Naive thymus-derived CD8-positive, alpha-beta T cell (primary cell): ENCODE results near the gene PCNX2. TPM values are rescaled to one million over a fixed set of nuclear protein-coding genes. Genes with fewer than 3 reads are reported as not detected.

Experiments used
- ATAC-seq, 2 donors: fragments of 150-1000 bp; cut with Tn5 transposase in 1 of 2; sonication (Bioruptor Pico), chemical (Tn5 transposase) in 1 of 2; 1 replicate in 1 of 2; 2 replicates in 1 of 2; pipeline ENCODE4 v1.10.0; 2021; ENCODE audit warnings: mild to moderate bottlenecking in 2 of 2, moderate library complexity in 2 of 2
- POLR2A ChIA-PET: fragments of 350-600 bp; sonication (Branson Sonifier 250); formaldehyde crosslinking; loops from one replicate; lab custom pipeline; 2021; ENCODE audit warnings: antibody characterized with exemption; lab: Charles Lee
- DNase-seq, 10 donors: peaks; one replicate each; pipeline versions ENCODE4 v3.0.0 to v3.0.0-alpha.2; 2020 to 2022
- H3K27ac Mint-ChIP-seq, 10 donors: one replicate each; pipeline ENCODE4 v1.8.0; 2020 to 2022; ENCODE audit warnings: mild to moderate bottlenecking in 10 of 10, mixed read lengths in 10 of 10, moderate library complexity in 4 of 10, inconsistent platforms in 1 of 10
- H3K27me3 Mint-ChIP-seq, 5 donors: one replicate each; pipeline ENCODE4 v1.8.0; 2021 to 2022; ENCODE audit warnings: mixed read lengths in 5 of 5
- H3K36me3 Mint-ChIP-seq, 3 donors: one replicate each; pipeline ENCODE4 v1.8.0; 2020 to 2022; ENCODE audit warnings: mixed read lengths in 3 of 3, mild to moderate bottlenecking in 2 of 3, inconsistent platforms in 1 of 3
- H3K4me1 Mint-ChIP-seq, 4 donors: one replicate each; pipeline ENCODE4 v1.8.0; 2021 to 2022; ENCODE audit warnings: mixed read lengths in 4 of 4
- H3K4me3 Mint-ChIP-seq, 10 donors: one replicate each; pipeline ENCODE4 v1.8.0; 2020 to 2022; ENCODE audit warnings: mild to moderate bottlenecking in 10 of 10, mixed read lengths in 10 of 10, moderate library complexity in 6 of 10, inconsistent platforms in 1 of 10
- H3K9me3 Mint-ChIP-seq, 9 donors: one replicate each; pipeline ENCODE4 v1.8.0; 2020 to 2022; ENCODE audit warnings: mixed read lengths in 9 of 9, mild to moderate bottlenecking in 3 of 9, inconsistent platforms in 1 of 9, moderate library complexity in 1 of 9
- polyA plus RNA-seq, 3 donors: library from polyadenylated mRNA; unstranded; fragments of 300-500 nt; fragmentation: Illumina TruSeq; gene quantifications; one replicate each; pipeline ENCODE4 v1.2.3, GENCODE V29; 2021
- total RNA-seq, 8 experiments: library from RNA in 2 of 8; stranded (reverse) in 2 of 8; gene quantifications; one replicate each; pipeline ENCODE4 v1.2.3 and lab custom pipeline; 2021 to 2026

Gene PCNX2
- total and polyA plus RNA-seq, 5 experiments from 2014 or later: 2.2 to 54.8 (median 6.9) TPM

DNA sequence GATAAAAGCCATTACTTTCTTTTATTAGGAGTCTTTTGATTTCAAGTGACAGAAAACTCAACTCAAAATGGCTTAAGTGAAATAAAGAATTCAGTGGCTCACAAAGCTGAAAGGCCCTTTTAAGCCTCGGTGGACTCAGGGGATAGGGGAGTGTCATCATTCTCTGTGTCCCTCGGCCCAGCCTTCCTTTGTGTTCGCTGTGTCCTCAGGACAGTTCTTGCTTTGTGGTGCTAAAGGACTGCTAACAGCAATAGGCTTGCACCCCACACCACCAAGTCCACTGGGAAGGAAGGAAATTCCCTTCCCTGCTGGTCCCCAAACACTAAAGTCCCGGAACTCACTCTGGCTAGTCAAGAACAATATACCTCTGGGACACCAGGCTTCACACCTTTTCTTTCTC, 216.0 kb downstream of the PCNX2 start:
- POLR2A ChIA-PET: no interaction called here
- DNase-seq (no peak), ATAC-seq (no peak)
- Mint-ChIP-seq H3K4me3 (no peak overlapping the region), H3K27me3 (no peaks in the 10 kb centered on the region), H3K9me3 (peaks cover 0 to 15% (median 4%) of the 10 kb centered on the region in 9 donors), H3K36me3 (peaks cover 15 to 21% (median 20%) of the 10 kb centered on the region in 3 donors), H3K4me1 (no peaks in the 10 kb centered on the region), H3K27ac (no peak overlapping the region)

DNA sequence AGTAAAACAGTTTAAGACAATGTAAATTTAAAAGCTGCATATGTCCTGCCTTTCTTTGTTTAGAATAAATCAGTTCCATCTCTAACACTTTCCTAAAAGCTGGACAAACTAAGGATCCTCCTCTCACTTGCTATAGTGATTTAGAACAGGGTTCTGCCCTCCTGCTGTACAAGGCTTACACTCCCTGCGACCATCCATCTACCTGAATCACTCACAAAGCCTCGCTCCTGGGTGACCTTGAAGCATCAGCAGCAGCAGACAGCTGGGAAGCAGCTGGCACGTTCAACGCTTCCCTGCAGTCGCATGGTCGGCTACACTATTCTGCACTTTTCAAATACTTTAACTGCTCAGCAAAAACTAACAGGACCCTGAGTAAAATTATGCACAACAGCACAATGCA, 217.1 kb downstream of the PCNX2 start:
- no peaks in the 10 kb centered on the region for H3K27me3 Mint-ChIP-seq
- H3K9me3 Mint-ChIP-seq: peaks cover 0 to 15% (median 4%) of the 10 kb centered on the region in 9 donors
- DNase-seq: no peak
- no peak overlapping the region for H3K4me3 Mint-ChIP-seq
- no peak for ATAC-seq
- POLR2A ChIA-PET: no interaction called here
- no peak overlapping the region for H3K27ac Mint-ChIP-seq
- H3K36me3 Mint-ChIP-seq: peaks cover 16 to 18% (median 18%) of the 10 kb centered on the region in 3 donors
- no peaks in the 10 kb centered on the region for H3K4me1 Mint-ChIP-seq

- H3K9me3 Mint-ChIP-seq: peaks cover 0 to 32% (median 12%) of the 10 kb centered on the region in 9 donors
- no peak overlapping the region for H3K27ac Mint-ChIP-seq
- ATAC-seq: no peak
- POLR2A ChIA-PET: no interaction called here
- peaks cover 11 to 23% (median 23%) of the 10 kb centered on the region in 3 donors for H3K36me3 Mint-ChIP-seq
- H3K27me3 Mint-ChIP-seq: no peaks in the 10 kb centered on the region
- DNase-seq: no peak
- no peaks in the 10 kb centered on the region for H3K4me1 Mint-ChIP-seq
- H3K4me3 Mint-ChIP-seq: no peak overlapping the region
These were observed 219.6 kb downstream of the PCNX2 start for GRCh38 chr1:233075915-233076295.

- H3K9me3 Mint-ChIP-seq: peaks cover 0 to 2% (median 0%) of the 10 kb centered on the region in 9 donors
- DNase-seq: no peak
These were observed 229.4 kb downstream of the PCNX2 start for GRCh38 chr1:233066087-233066486.

GRCh38 chr1:233065685-233066084, 229.8 kb downstream of the PCNX2 start:
- Mint-ChIP-seq H3K4me3 (no peak overlapping the region), H3K27ac (no peak overlapping the region), H3K4me1 (no peaks in the 10 kb centered on the region), H3K27me3 (no peaks in the 10 kb centered on the region), H3K36me3 (peaks cover 4 to 41% (median 31%) of the 10 kb centered on the region in 3 donors), H3K9me3 (peaks cover 0 to 2% (median 0%) of the 10 kb centered on the region in 9 donors)
- DNase-seq (no peak), ATAC-seq (no peak)
- POLR2A ChIA-PET: no interaction called here

More at GRCh38 chr1:233066087-233066486, 229.4 kb downstream of the PCNX2 start:
- H3K27ac Mint-ChIP-seq: no peak overlapping the region
- H3K36me3 Mint-ChIP-seq: peaks cover 4 to 41% (median 31%) of the 10 kb centered on the region in 3 donors
- POLR2A ChIA-PET: no interaction called here
- ATAC-seq: no peak
- no peak overlapping the region for H3K4me3 Mint-ChIP-seq
- no peaks in the 10 kb centered on the region for H3K27me3 Mint-ChIP-seq
- H3K4me1 Mint-ChIP-seq: no peaks in the 10 kb centered on the region

DNA sequence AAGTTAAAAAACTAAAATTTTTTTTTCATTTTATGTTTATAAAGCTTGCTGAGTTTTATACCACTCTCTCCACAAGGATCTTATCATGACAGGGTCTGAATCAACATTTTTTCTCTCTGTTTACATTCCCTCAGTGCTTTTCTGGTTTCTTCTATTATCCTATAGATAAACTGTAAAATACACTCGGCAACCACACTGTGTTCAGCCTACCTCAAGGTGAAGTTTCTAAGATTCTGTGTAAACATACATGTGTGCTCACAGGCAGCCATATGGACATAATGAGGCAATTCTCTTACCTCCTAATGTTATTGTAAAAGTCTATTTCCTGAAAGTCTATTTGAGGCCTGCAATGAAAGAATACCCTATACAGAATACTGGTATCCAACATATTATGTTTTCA, 230.5 kb downstream of the PCNX2 start:
- Mint-ChIP-seq H3K9me3 (peaks cover 0 to 2% (median 0%) of the 10 kb centered on the region in 9 donors), H3K36me3 (peaks cover 4 to 42% (median 31%) of the 10 kb centered on the region in 3 donors), H3K4me3 (no peak overlapping the region), H3K27me3 (no peaks in the 10 kb centered on the region), H3K27ac (no peak overlapping the region), H3K4me1 (no peaks in the 10 kb centered on the region)
- POLR2A ChIA-PET: no interaction called here
- DNase-seq: no peak
- ATAC-seq: no peak

DNA sequence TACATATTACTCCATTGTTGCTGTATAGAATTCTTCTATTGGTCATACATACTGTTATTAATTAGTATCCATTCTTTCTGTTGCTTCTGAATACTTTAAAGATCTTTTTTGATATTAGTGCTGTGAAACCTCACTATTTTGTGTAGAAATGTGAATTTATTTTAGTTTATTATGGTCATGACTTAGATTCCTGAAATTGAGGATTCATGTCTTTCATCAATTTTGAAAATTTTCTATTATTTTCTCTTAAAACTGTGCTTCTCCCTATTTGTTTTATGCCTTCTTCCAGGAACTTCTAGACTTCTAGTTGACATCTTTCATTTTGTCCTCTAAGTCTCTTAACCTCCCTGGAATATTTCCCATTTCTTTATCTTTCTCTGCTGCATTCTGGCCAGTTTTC, 232.1 kb downstream of the PCNX2 start:
- H3K4me3 Mint-ChIP-seq: no peak overlapping the region
- no peak for DNase-seq
- H3K9me3 Mint-ChIP-seq: peaks cover 0 to 2% (median 0%) of the 10 kb centered on the region in 9 donors
- POLR2A ChIA-PET: no interaction called here
- H3K27ac Mint-ChIP-seq: no peak overlapping the region
- H3K27me3 Mint-ChIP-seq: no peaks in the 10 kb centered on the region
- ATAC-seq: no peak
- H3K36me3 Mint-ChIP-seq: peaks cover 4 to 49% (median 34%) of the 10 kb centered on the region in 3 donors
- H3K4me1 Mint-ChIP-seq: no peaks in the 10 kb centered on the region

- POLR2A ChIA-PET: no interaction called here
- Mint-ChIP-seq H3K4me3 (no peak overlapping the region), H3K9me3 (no peaks in the 10 kb centered on the region), H3K27me3 (no peaks in the 10 kb centered on the region), H3K4me1 (peaks cover 0 to 2% (median 0%) of the 10 kb centered on the region in 4 donors), H3K36me3 (peaks cover 0 to 38% (median 35%) of the 10 kb centered on the region in 3 donors), H3K27ac (no peak overlapping the region)
- DNase-seq (no peak), ATAC-seq (no peak)
These were observed 234.3 kb downstream of the PCNX2 start for GRCh38 chr1:233061265-233061664.

- POLR2A ChIA-PET: no interaction called here
- no peak overlapping the region for H3K27ac Mint-ChIP-seq
- H3K36me3 Mint-ChIP-seq: peaks cover 0 to 36% (median 34%) of the 10 kb centered on the region in 3 donors
- no peaks in the 10 kb centered on the region for H3K27me3 Mint-ChIP-seq
- ATAC-seq (no peak), DNase-seq (no peak)
- H3K4me3 Mint-ChIP-seq: no peak overlapping the region
- H3K9me3 Mint-ChIP-seq: no peaks in the 10 kb centered on the region
- peaks cover 0 to 2% (median 0%) of the 10 kb centered on the region in 4 donors for H3K4me1 Mint-ChIP-seq
These were observed 235.0 kb downstream of the PCNX2 start for GRCh38 chr1:233060461-233060994.

GRCh38 chr1:233057836-233058235, 237.7 kb downstream of the PCNX2 start:
- peaks cover 0 to 3% (median 0%) of the 10 kb centered on the region in 9 donors for H3K9me3 Mint-ChIP-seq
- peaks cover 0 to 2% (median 0%) of the 10 kb centered on the region in 4 donors for H3K4me1 Mint-ChIP-seq
- DNase-seq (no peak), ATAC-seq (no peak)
- H3K36me3 Mint-ChIP-seq: peaks cover 9 to 37% (median 36%) of the 10 kb centered on the region in 3 donors
- no peaks in the 10 kb centered on the region for H3K27me3 Mint-ChIP-seq
- POLR2A ChIA-PET: no interaction called here
- no peak overlapping the region for H3K27ac Mint-ChIP-seq
- H3K4me3 Mint-ChIP-seq: no peak overlapping the region

GRCh38 chr1:233055879-233056641, 239.5 kb downstream of the PCNX2 start:
- Mint-ChIP-seq H3K4me1 (peaks cover 0 to 4% (median 0%) of the 10 kb centered on the region in 4 donors), H3K27ac (no peak overlapping the region), H3K4me3 (no peak overlapping the region), H3K36me3 (peaks cover 24 to 51% (median 47%) of the 10 kb centered on the region in 3 donors), H3K27me3 (no peaks in the 10 kb centered on the region), H3K9me3 (peaks cover 0 to 5% (median 0%) of the 10 kb centered on the region in 9 donors)
- ATAC-seq: no peak
- POLR2A ChIA-PET: no interaction called here
- no peak for DNase-seq

GRCh38 chr1:233045588-233045987, 249.9 kb downstream of the PCNX2 start:
- H3K27me3 Mint-ChIP-seq: no peaks in the 10 kb centered on the region
- H3K36me3 Mint-ChIP-seq: peaks cover 27 to 61% (median 48%) of the 10 kb centered on the region in 3 donors
- H3K4me1 Mint-ChIP-seq: peaks cover 0 to 4% (median 0%) of the 10 kb centered on the region in 4 donors
- ATAC-seq (no peak), DNase-seq (no peak)
- no peak overlapping the region for H3K4me3 Mint-ChIP-seq
- peaks cover 0 to 23% (median 12%) of the 10 kb centered on the region in 9 donors for H3K9me3 Mint-ChIP-seq
- POLR2A ChIA-PET: no interaction called here
- no peak overlapping the region for H3K27ac Mint-ChIP-seq

- H3K4me3 Mint-ChIP-seq: no peak overlapping the region
- no peak for ATAC-seq
- H3K36me3 Mint-ChIP-seq: peaks cover 9 to 45% (median 34%) of the 10 kb centered on the region in 3 donors
These were observed 252.7 kb downstream of the PCNX2 start for GRCh38 chr1:233042834-233043233.

More at GRCh38 chr1:233042834-233043233, 252.7 kb downstream of the PCNX2 start:
- Mint-ChIP-seq H3K9me3 (peaks cover 0 to 4% (median 0%) of the 10 kb centered on the region in 9 donors), H3K27ac (no peak overlapping the region), H3K4me1 (peaks cover 0 to 4% (median 0%) of the 10 kb centered on the region in 4 donors), H3K27me3 (no peaks in the 10 kb centered on the region)
- POLR2A ChIA-PET: no interaction called here
- no peak for DNase-seq
